HAP-1 (cell line): Measurements from ENCODE around the gene CRTC1.

Experiments
- DNase-seq, 2 experiments: peaks; one replicate each; pipeline ENCODE4 v3.0.0-alpha.2; 2016 to 2020; ENCODE audit warnings: low spot score in 2 of 2
- H3K27me3 ChIP-seq: fragments of 250-450 bp; sonication (Bioruptor Pico); 2 replicates; pipeline ENCODE4 v1.5.1; 2020; ENCODE audit warnings: low read depth, mild to moderate bottlenecking, moderate library complexity
- H3K36me3 ChIP-seq: fragments of 250-450 bp; sonication (Bioruptor Pico); replicated peaks from 2 replicates; pipeline ENCODE4 v1.5.1; 2020; ENCODE audit warnings: mild to moderate bottlenecking
- H3K4me1 ChIP-seq: fragments of 250-450 bp; sonication (Bioruptor Pico); 2 replicates; pipeline ENCODE4 v1.5.1; 2020; ENCODE audit warnings: mild to moderate bottlenecking
- H3K4me3 ChIP-seq: fragments of 250-450 bp; sonication (Bioruptor Pico); 2 replicates; pipeline ENCODE4 v1.5.1; 2020; ENCODE audit warnings: mild to moderate bottlenecking, moderate library complexity
- H3K9me3 ChIP-seq: fragments of 250-450 bp; sonication (Bioruptor Pico); 2 replicates; pipeline ENCODE4 v1.5.1; 2020; ENCODE audit warnings: mild to moderate bottlenecking, moderate library complexity
- in situ Hi-C: fragments of 300-500 bp; cut with MboI; formaldehyde crosslinking; loops from 3 replicates; pipeline ENCODE4 v1.14.3; 2020; ENCODE audit warnings: low sequenced_read_pairs, inconsistent platforms, mixed read lengths

The CRTC1 gene

GRCh38 chr19:18647371-18647767, 36.1 kb upstream of the CRTC1 start:
- no peak for DNase-seq
- in situ Hi-C loops = no loop called here
- H3K27me3 ChIP-seq = no peaks in the 10 kb centered on the region
- H3K4me3 ChIP-seq = no peak overlapping the region
- no peaks in the 10 kb centered on the region for H3K9me3 ChIP-seq
- H3K4me1 ChIP-seq = no peaks in the 10 kb centered on the region
- no peaks in the 10 kb centered on the region for H3K36me3 ChIP-seq

GRCh38 chr19:18647807-18648206, 35.7 kb upstream of the CRTC1 start:
- Histone ChIP-seq H3K4me1 (no peaks in the 10 kb centered on the region), H3K36me3 (no peaks in the 10 kb centered on the region), H3K4me3 (no peak overlapping the region), H3K27me3 (no peaks in the 10 kb centered on the region), H3K9me3 (no peaks in the 10 kb centered on the region)
- in situ Hi-C loops = no loop called here
- DNase-seq = no peak

GRCh38 chr19:18648973-18649315, 34.5 kb upstream of the CRTC1 start:
- no peaks in the 10 kb centered on the region for H3K27me3 ChIP-seq
- no peak overlapping the region for H3K4me3 ChIP-seq
- H3K36me3 ChIP-seq = no peaks in the 10 kb centered on the region
- in situ Hi-C loops = no loop called here
- DNase-seq = no peak
- H3K9me3 ChIP-seq = no peaks in the 10 kb centered on the region
- no peaks in the 10 kb centered on the region for H3K4me1 ChIP-seq

DNA sequence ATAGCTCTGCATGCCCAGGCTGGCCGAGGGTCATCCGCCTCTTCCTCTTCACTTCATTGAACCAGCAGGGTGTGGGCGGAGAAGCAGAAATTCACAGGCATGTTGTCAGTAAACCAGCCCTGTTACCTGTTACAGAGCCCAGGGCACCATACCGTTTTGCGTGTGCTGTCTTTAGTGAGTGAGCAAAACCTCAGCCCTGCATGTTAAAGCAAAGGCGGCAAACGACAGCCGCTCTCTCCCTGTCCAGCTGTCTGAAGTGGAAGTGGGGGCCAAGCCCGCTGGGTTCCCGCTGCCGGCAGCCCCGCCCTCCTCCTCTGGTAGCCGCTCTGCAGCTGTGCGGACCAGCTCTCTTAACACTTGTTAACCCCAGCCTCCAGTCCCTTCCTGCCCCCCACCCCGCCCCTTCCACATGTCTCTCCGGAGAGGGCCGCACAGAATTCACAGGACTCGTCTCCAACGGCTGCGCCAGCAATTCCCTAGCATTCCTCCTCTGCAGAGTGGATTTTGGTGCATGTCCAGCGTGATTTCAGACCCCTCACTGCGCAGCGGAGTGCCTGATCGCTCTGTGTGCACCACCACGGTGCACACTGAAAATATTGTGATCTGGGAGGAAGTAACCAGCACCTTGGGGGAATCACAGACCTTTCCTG, 34.0 kb upstream of the CRTC1 start:
- DNase-seq = no peak
- Histone ChIP-seq H3K36me3 (no peaks in the 10 kb centered on the region), H3K9me3 (no peaks in the 10 kb centered on the region), H3K4me1 (no peaks in the 10 kb centered on the region), H3K4me3 (no peak overlapping the region), H3K27me3 (no peaks in the 10 kb centered on the region)
- in situ Hi-C loops = no loop called here

DNA sequence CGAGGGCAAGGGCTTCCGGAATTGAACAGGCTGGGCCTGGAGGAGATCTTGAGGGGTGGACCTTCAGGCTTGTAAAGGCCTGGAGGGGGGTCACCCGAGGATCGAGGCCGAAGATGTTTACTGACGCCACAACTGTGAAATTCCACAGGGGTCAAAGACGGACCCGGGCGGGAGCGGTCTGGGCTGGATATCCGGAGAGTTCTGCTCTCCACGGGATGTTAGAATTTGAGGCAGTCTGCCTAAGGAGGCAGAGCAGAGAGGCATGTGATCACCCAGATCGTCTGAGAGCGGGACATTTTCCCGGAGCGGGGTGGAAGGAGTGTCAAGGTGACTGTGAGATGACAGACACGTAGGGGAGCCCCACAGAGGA, 33.5 kb upstream of the CRTC1 start:
- H3K27me3 ChIP-seq = no peaks in the 10 kb centered on the region
- DNase-seq = no peak
- no peaks in the 10 kb centered on the region for H3K9me3 ChIP-seq
- H3K4me3 ChIP-seq = no peak overlapping the region
- in situ Hi-C loops = no loop called here
- H3K4me1 ChIP-seq = no peaks in the 10 kb centered on the region
- H3K36me3 ChIP-seq = no peaks in the 10 kb centered on the region

DNA sequence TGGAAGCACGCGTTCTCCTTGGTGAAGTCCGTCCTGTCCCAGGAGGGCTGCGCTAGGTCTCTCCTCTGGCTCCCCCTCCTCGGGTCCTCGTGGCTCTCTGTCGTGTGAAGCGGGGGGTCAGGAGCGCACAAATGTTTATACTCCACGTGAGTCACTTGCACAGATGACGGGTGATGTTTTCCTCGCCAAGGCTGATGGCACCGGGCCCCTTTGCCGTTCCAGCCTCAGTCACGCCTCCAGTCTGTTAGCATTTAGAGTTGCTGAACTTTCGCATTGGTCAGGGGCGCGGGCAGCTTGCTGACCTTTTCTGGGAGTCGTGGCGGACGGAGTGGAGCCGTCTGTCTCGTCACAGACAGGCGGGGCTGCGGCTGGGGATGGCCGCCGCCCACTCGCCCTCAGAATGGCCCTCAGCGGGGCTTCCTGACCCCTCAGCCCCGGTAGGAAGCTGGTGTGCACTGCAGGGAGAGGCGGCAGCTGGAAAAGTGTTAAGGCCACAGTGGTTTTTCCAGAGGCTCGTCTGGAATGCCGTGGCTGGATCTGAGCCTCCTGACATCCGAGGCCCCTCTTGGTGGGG, 32.9 kb upstream of the CRTC1 start:
- no peak overlapping the region for H3K4me3 ChIP-seq
- DNase-seq = no peak
- H3K4me1 ChIP-seq = no peaks in the 10 kb centered on the region
- no peaks in the 10 kb centered on the region for H3K36me3 ChIP-seq
- no peaks in the 10 kb centered on the region for H3K9me3 ChIP-seq
- H3K27me3 ChIP-seq = no peaks in the 10 kb centered on the region
- in situ Hi-C loops = no loop called here

DNA sequence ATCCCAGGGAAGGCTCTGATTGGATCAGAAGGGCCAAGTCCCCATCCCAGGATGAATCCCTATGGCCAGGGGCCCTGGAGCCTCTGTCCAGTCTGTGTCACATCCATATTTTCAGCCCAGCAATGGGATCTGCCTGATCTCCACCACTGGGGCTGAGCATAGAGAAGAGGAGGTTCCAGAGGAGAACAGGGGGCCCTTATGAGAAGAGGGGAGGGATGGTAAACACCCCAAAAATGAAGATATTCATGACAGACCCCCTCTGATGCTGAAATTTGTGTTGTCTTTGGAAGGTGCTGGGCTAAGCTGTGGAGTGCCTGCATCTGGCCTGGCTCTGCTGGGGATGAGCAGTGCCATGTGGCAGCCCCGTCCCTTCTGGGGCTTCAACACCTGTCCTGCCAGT, 32.2 kb upstream of the CRTC1 start:
- Histone ChIP-seq H3K36me3 (no peaks in the 10 kb centered on the region), H3K4me3 (no peak overlapping the region), H3K27me3 (no peaks in the 10 kb centered on the region), H3K4me1 (no peaks in the 10 kb centered on the region), H3K9me3 (no peaks in the 10 kb centered on the region)
- DNase-seq = no peak
- in situ Hi-C loops = no loop called here

DNA sequence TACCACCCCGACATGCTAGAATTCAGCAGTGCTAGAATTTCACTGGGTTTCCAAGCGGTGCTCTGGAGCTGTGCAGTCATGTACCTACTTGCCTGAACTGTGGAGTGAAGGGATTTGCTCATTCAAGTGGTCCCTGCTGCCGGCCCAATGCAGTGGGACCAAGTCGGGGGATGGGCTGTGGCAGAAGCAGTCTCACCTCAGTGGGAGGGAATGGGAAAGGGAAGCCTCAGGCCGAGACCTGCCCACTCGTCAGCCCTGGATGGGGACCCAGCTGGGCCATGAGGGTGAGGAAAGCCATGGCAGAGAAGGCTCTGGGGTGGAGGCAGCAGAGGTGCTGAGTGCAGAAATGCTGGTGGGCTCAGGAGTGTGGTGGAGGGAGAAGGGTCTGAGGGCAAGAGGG, 31.7 kb upstream of the CRTC1 start:
- Histone ChIP-seq H3K4me1 (no peaks in the 10 kb centered on the region), H3K27me3 (no peaks in the 10 kb centered on the region), H3K9me3 (no peaks in the 10 kb centered on the region), H3K36me3 (no peaks in the 10 kb centered on the region), H3K4me3 (no peak overlapping the region)
- in situ Hi-C loops = no loop called here
- no peak for DNase-seq

- H3K36me3 ChIP-seq = no peaks in the 10 kb centered on the region
- no peaks in the 10 kb centered on the region; the same call in 1 of the 2 replicates for H3K4me1 ChIP-seq
- H3K4me3 ChIP-seq = no peak overlapping the region
- no peak for DNase-seq
- in situ Hi-C loops = no loop called here
- no peaks in the 10 kb centered on the region for H3K27me3 ChIP-seq
- H3K9me3 ChIP-seq = no peaks in the 10 kb centered on the region
Measured at GRCh38 chr19:18653853-18654252, 29.6 kb upstream of the CRTC1 start.

- H3K4me3 ChIP-seq = no peak overlapping the region
- H3K9me3 ChIP-seq = no peaks in the 10 kb centered on the region
- DNase-seq = no peak
- H3K36me3 ChIP-seq = no peaks in the 10 kb centered on the region
- no peaks in the 10 kb centered on the region; the same call in 1 of the 2 replicates for H3K4me1 ChIP-seq
- in situ Hi-C loops = no loop called here
- no peaks in the 10 kb centered on the region for H3K27me3 ChIP-seq
Measured at GRCh38 chr19:18654469-18654868, 29.0 kb upstream of the CRTC1 start.

DNA sequence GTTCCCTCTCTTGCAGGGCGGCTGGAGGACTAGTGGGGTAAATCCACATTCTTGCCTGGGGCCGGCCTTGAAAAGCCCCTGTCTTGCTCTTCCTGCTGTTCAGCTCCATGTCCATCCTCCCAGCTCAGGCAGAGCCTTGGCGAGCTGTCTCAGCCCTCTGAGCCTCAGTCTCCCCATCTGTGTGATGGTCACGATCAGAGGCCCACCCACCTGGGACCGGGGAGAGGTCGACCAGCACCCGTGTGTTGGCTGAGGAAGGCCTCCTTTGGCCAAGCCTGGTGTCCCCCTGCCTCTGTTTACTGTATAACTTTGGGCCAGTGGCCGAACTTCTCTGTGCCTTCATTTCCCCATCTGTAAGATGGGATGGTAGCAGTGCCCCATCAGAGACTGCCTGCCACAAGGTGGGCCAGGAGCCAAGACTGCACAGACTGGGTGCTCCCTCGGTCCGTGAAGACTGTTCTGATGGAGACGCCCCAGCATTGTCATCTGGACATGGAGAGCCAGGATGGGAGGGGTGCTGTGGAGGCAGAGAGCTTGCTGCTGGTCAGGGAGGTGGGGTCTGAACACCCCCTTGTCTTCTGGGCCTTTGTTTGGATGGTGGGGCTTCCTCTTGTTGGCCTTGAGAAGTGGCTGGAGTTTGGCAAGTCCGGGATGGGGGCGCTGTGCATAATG, 28.2 kb upstream of the CRTC1 start:
- H3K4me3 ChIP-seq = no peak overlapping the region
- no peaks in the 10 kb centered on the region; the same call in 1 of the 2 replicates for H3K4me1 ChIP-seq
- no peaks in the 10 kb centered on the region for H3K9me3 ChIP-seq
- DNase-seq = no peak
- H3K36me3 ChIP-seq = no peaks in the 10 kb centered on the region
- in situ Hi-C loops = no loop called here
- no peaks in the 10 kb centered on the region for H3K27me3 ChIP-seq

GRCh38 chr19:18656337-18657086, 27.0 kb upstream of the CRTC1 start:
- Histone ChIP-seq H3K9me3 (no peaks in the 10 kb centered on the region), H3K4me1 (no peaks in the 10 kb centered on the region; the same call in 1 of the 2 replicates), H3K36me3 (no peaks in the 10 kb centered on the region), H3K27me3 (no peaks in the 10 kb centered on the region), H3K4me3 (no peak overlapping the region)
- in situ Hi-C loops = no loop called here
- DNase-seq = no peak

DNA sequence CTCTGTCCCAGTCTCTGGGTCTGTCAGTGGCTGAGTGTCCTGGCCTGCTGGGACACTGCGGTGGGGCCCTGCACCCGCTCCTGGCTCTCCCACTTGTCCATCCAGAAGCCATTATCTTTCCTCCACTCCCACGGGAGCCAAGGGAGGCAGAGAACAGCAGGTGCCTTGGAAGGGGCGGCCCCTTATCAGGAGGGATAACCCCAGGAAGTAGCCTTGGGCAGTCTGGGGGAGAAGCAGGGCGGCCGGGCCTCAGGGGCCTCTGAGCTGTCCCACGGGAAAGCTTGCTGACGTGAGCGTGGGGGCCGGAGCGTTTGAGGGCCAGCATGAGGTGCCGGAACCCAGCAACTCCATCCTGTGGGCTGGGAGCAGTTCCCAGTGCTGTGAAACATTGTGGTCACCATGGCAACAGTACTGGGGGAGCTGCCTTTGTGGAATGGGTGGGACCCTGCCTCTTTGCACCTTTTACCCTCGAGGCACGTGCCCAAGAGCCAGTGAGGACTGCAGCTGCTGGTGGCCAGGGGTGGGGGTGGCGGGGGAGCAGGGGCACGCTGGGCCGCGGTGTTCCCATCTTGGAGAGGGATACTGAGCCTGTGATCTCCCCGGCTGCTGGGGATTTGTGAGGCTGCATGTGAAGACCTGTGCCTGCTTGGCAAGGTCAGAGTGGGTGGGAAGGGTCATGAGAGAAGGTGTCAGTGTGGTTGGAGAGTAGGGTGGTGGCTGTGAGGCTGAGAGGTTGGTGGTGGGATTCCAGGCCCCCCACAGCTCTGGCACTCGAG, 25.7 kb upstream of the CRTC1 start:
- no peak overlapping the region for H3K4me3 ChIP-seq
- H3K27me3 ChIP-seq = no peaks in the 10 kb centered on the region
- DNase-seq = peak in 1 of 2 experiments; percentile 55
- H3K4me1 ChIP-seq = no peaks in the 10 kb centered on the region; the same call in 1 of the 2 replicates
- in situ Hi-C loops = no loop called here
- no peaks in the 10 kb centered on the region for H3K36me3 ChIP-seq
- no peaks in the 10 kb centered on the region for H3K9me3 ChIP-seq
